ENCODE results near the gene SPATA46.

The SPATA46 gene

DNA sequence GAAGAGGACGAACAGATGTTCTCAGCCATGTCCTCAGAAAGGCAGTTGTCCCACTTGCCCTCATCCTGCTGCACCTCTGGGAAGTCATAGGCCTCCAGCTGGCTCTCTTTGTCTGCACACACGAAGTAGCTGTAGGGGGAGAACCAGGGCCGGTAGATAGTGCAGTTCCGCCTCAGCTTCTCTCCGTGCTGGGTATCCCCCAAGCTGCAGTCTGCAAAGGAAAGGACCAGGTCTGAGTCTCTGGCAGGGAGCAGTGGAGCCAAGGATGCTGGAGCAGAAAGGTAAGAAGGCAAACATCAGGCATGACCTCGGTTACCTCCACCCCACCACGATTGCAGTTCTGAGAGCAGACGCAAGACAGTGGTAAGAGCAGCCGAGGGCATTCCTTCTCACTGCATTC lies 2.2 kb downstream of the SPATA46 start:
- no peak for DNase-seq (ENCODE audit: low spot score)

DNA sequence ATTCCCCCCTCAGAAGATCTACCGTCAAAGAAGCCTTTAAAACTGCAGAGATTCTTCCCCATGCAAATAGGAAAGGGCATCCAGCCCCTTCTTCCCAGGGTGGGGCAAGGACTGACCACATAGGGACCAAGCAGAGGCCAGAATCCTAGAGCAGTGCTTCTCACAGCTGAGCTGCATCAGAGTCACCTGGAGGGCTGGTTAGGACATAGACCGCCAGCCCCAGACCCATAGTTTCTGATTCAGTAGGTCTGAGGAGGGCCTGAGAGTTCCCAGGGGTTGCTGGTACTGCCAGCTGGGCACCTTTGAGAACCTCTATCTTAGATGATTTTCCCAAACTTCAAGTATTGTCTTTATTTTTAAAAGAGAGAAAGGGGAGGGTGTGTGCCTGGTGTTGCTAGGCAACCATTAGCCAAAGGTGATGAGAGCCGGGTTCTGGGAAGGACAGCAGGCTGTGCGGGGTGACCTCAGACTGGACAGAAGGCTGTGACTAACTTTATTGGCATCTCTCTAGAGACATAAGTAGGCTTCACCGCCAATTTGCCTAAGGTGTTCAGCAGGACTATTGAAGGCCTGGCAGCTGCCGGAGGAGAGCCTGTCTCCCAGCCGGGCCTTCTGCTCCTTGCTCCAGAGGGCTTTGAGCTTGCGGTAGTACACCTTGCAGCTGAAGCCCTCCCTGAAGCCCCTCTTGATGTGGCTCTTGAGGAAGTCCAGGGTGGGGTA lies 3.0 kb downstream of the SPATA46 start:
- no peak for DNase-seq (ENCODE audit: low spot score)

DNA sequence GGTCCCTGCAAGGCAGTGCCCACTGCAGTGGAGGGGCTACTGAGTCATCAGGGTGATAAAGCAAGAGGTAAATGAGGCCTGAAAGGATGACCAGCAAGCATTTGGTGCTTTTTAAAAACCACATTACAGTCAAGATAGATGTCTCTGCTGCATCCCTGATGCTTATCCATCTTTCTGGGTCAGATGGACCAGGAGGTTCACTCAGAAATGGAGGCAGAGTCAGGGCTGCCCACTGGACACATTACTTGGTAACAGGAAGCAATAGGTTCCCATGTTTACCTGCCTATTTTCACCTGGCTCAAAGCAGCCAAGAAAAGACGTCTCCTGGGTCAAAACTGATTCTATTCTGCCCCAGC lies 3.6 kb downstream of the SPATA46 start:
- no peak for DNase-seq (ENCODE audit: low spot score)

GRCh38 chr1:162372159-162373071 lies 4.2 kb downstream of the SPATA46 start:
- DNase-seq (ENCODE audit: low spot score), result no peak

DNA sequence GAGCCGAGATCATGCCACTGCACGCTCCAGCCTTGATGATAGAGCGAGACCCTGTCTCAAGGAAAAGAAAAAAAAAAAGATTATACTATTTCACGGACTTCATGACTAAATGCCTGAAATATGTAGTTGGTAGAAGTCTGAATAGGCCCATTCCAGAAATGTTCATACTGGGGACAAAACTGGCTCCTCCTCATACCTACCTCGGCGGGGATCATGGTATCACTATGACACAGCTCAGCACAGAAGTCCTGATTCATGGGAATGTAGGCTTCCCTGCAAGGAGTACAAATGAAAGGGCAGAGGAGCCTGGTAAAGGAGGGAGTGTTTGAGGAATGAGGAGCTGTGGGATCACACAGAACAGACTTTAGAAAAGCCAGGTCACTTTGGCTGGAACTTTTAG lies 5.0 kb downstream of the SPATA46 start:
- DNase-seq (ENCODE audit: low spot score), result no peak

GRCh38 chr1:162370721-162371120 lies 5.9 kb downstream of the SPATA46 start:
- DNase-seq (ENCODE audit: low spot score), result no peak

DNA sequence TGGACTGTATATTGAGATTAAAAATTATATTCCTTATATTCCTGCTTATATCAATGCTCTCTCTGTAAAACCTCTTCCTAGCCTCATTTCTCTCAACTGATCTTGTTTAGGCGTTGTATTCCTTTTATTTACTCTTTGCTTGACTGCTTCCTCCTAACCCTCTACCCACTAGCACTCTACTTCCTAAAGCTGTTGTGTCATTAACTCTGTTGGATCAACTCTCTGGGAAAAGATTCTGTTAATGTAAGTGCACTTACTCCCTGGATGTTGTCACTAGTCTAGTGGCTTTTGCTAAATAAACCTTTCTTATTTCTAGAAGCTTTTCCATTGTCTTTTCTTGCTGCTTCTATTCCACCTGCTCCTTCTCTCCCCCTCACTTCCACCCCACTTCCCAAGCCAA lies 6.5 kb downstream of the SPATA46 start:
- no peak for DNase-seq (ENCODE audit: low spot score)

DNA sequence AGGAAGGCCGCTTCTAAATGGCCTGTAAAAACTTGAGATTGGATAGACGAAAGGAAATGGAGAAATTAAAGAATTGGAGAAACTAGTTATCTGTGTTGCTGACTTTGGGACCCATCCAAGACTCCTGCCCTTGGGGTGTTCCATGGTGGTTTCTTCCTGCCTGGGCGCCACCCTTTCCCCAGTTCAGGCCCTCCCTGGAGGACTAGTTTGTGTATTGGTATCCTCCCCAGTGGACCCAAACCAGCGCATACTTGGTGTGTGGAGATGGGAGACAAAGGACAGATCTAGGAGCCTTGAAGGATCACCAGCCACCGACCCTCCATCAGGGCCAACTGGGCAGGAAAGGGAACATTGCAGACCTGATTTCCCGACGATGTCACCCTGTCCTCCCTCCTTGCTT lies 7.1 kb downstream of the SPATA46 start:
- no peak for DNase-seq (ENCODE audit: low spot score)

DNA sequence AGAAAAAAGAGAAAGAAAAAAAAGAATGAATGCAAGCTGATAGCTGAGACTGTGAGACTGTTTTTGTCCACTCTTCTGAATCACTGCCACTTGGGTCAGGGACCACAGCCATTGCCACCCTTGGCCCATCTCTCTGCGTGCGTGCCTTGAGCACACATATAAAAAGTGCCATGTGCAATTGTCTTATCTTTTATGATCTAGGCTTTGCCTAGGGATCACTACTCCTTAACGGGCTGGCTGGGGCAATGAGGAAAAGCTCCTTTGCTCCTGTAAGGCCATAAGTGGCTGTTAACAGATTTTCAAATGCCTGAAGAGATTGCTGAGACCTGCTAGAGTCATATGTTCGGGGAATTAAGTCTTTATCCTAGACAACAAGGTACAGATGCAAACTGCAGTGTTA lies 8.2 kb downstream of the SPATA46 start:
- DNase-seq (ENCODE audit: low spot score), result no peak

- no peak for DNase-seq (ENCODE audit: low spot score)
Measured at GRCh38 chr1:162367772-162368171, 8.9 kb downstream of the SPATA46 start.

- no peak for DNase-seq (ENCODE audit: low spot score)
Measured at GRCh38 chr1:162367073-162367472, 9.6 kb downstream of the SPATA46 start.

GRCh38 chr1:162366671-162367070 lies 10.0 kb downstream of the SPATA46 start:
- no peak for DNase-seq (ENCODE audit: low spot score)

- no peak for DNase-seq (ENCODE audit: low spot score)
Measured at GRCh38 chr1:162366149-162366548, 10.5 kb downstream of the SPATA46 start.

DNA sequence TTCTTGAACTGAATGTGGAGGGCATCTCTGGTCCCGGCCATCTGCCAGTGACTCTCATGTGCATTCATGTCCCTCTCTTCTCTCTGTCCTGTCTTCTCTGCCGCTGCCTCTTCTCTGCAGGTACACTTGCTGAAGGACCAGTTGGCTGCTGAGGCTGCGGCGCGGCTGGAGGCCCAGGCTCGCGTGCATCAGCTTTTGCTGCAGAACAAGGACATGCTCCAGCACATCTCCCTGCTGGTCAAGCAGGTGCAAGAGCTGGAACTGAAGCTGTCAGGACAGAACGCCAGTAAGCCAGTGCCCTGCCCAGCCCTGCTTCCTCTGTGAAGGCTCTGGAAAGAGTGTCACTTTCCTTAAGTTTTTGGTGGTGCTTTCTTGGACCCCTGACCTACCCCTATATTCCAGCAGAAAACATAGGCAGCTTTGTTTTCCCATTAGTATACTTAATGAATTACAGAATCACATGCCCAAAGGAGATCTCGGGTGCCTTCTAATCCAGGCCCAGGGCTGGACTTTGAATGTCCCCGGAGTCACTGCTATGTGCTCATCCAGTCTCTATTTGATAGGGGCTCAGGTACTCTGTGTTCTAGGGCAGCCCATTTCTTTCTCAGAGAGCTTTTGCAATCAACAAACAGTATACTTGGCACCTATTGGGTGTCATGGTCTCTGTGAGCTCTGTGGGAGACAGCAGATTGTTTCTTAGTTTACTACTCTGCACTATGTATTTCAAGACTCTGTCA lies 11.2 kb downstream of the SPATA46 start:
- DNase-seq (ENCODE audit: low spot score), result no peak

- DNase-seq (ENCODE audit: low spot score), result no peak
Measured at GRCh38 chr1:162364498-162364897, 12.2 kb downstream of the SPATA46 start.

DNA sequence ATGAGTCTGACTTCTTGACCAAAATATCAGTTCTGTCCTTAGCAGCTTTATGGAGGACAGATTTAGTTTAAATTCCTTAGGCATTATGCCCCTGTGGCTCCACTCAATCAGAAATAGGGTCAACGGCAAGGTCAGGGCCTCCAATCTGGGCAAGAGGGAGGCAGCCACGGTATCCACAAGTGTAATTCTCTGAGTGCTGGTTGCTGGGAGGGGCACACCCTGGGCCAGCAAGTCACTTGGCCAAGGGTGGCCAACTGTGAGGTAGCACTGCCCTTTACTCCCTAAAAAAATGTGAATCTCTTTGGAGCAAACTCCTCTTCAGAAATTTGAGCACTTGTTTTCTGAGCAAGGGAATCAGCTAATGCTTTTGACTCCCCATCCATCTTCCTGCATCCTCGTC lies 12.8 kb downstream of the SPATA46 start:
- no peak for DNase-seq (ENCODE audit: low spot score)

GRCh38 chr1:162361349-162361748 lies 15.3 kb downstream of the SPATA46 start:
- no peak for DNase-seq (ENCODE audit: low spot score)

GRCh38 chr1:162360874-162361260 lies 15.8 kb downstream of the SPATA46 start:
- no peak for DNase-seq (ENCODE audit: low spot score)

DNA sequence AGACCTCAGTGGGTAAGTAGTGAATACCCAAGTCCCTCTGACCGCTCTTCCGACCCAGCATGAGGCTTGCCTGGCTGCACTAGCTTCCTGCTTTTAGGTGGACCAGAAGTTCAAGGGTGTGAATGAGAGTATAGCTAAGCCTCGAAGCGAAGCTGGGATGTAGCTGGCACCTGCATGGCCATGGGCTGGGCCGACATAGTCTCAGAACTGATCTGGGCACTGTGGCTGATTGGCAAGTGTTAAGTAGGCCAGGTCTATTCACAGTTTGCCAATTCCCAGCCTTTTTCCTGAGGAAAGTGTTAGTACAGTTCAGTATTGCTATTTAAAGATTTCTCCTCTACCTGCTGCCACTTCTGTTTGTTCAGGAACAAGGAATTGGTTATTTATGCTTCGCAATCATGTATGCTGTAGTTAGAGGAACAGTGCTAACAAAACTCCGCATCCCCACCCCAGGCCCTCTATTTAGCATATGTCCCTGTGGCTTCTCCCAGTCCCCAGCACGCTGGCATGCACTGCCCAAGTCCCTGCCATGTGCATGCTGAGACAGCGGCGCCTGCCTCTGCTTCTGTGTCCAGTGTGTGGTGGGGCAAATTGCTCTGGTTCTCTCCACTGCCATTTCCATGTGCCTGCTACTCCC lies 16.3 kb downstream of the SPATA46 start:
- no peak for DNase-seq (ENCODE audit: low spot score)

DNA sequence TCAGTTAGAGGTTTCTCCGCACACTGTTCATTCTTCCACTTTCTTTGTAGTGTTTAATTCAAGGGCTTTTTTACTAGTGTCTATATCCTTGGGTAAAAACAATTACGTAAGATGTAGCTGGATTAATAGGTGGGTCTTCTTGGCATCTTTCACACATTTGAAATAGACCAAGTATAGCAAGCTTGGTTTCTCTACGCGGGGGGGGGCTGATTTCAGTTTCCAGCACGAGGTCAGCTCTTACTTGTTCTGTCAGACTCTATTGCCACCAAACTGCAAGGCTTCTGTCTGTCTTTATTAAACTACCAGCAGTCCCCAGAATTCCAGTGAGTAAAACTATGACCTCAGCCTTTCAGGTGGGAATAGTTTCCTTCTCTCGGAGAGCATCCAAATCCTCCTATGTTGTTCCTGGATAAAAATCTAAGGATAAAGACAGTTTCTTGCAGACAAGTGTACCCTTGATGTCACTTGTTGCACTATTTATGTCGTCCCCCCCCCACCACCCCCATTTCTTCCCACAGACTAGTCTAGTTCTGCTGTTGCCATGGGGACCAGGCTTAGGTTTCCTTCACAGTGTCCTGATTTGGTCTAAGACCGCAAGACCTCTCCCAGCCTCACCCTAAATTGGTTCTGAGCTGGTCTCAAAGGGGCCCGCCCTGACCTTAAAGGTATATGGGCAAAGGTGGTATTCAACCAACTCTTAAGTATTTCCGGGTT lies 17.0 kb downstream of the SPATA46 start:
- DNase-seq (ENCODE audit: low spot score), result no peak

DNA sequence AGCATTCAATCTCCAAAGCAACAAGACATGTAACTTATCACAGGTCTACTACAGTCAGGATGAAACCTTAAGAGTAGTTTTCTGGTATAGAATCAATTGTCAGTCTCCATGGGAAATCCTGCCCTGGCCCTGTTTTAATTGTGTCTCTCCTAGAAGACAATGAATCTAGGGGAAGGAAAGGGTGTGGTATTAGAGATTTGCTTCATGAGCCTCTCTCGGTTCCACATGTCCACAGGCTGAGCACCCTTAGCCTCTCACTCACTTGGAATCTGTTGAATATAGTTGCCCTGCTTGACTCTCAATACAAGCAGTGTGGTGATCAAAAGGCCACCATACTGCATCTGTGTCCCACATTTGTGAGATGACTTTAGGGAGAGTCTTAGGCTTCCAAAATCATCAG lies 17.7 kb downstream of the SPATA46 start:
- DNase-seq (ENCODE audit: low spot score), result no peak
